Esophagus muscularis mucosa (tissue), 3 donors: ENCODE measurements around the gene SERPINB13.
"Not testable (repeated sequence)": the region's sequence is repeated elsewhere in the genome, so short reads cannot be mapped to it uniquely, and the experiment has no call there.

ENCODE experiments used
- POLR2A ChIP-seq: fragments of 450-650 bp; IDR thresholded peaks from one replicate; pipeline ENCODE4 v1.6.1; 2017; ENCODE audit warnings: antibody characterized with exemption, moderate library complexity, mild to moderate bottlenecking, low read depth
- TF ChIP-seq, protein P1 (sequence below), 3 experiments: fragments of 200-600 bp in 2 of 3; fragments of 450-650 bp in 1 of 3; sonication (generic) in 2 of 3; IDR thresholded peaks; one replicate each; pipeline ENCODE4 v1.5.1; 2017 to 2019; ENCODE audit warnings: antibody characterized with exemption in 3 of 3, mild to moderate bottlenecking in 2 of 3, moderate library complexity in 1 of 3

DNA sequence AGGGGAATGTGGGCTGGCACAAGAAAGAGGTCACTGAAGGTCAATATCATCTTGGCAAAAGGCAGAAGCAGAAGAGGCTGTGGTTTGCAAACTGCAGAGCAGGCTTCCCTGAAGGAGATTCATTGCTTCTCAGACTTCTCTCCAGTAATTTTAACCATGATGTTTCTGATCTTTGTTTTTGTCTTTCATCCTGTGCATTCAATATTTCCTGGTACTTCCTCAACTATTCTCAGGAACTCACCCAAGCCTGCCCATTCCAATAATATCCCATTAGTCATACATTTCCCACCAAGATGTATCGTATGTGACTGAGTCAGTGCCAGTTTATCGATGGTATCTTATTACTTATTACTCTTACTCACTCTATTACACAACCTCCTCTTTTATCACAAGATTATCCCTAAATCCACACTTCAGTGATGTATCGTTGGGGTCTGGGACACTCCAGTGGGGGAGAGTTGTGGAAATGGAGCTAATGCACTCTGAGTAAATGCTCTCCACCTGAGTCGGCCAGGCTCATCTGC, 54.1 kb downstream of the SERPINB13 start:
- TF ChIP-seq, protein P1, sequence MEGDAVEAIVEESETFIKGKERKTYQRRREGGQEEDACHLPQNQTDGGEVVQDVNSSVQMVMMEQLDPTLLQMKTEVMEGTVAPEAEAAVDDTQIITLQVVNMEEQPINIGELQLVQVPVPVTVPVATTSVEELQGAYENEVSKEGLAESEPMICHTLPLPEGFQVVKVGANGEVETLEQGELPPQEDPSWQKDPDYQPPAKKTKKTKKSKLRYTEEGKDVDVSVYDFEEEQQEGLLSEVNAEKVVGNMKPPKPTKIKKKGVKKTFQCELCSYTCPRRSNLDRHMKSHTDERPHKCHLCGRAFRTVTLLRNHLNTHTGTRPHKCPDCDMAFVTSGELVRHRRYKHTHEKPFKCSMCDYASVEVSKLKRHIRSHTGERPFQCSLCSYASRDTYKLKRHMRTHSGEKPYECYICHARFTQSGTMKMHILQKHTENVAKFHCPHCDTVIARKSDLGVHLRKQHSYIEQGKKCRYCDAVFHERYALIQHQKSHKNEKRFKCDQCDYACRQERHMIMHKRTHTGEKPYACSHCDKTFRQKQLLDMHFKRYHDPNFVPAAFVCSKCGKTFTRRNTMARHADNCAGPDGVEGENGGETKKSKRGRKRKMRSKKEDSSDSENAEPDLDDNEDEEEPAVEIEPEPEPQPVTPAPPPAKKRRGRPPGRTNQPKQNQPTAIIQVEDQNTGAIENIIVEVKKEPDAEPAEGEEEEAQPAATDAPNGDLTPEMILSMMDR (IDR thresholded peaks at IDR 0.05): not testable (repeated sequence)
- TF ChIP-seq POLR2A: not testable (repeated sequence)
